ENCODE measurements around the gene ZDHHC14. TPM values are rescaled to one million over a fixed set of nuclear protein-coding genes. Genes with fewer than 3 reads are reported as not detected.

ZDHHC14 gene
- total RNA-seq, 1 experiment from 2014 or later, result 1.7 TPM

DNA sequence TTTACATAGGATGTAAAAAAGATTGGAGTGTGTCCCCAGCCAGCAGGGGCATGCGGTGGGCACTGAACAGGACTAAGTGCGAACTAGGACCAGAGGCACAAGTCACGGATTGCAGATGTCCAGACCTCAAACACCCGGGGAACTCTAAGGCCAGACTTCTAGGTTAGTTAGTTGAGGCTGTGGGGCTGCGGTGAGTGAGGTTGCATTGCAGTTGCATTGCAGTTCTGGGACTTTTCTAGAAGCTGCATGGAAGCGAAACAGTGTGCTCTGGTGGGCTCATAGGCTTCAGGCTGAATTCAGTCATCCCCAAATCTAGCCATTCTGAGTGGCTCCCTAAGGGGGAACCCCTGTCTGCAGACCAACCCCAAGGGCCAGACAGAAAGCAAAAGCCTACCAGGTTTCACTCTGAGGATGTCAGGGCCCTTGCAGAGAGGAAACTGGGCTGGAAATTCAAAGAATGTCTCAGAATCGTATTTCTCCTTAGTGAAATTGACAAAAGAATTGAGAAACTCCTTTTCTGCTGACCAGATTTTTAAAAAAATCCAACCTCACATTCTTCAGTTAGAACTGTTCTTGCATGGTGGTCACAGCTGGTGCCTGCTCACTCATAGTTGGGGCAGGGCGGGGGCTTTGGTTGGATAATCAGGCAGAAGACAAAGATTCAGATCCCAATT, 182.8 kb downstream of the ZDHHC14 start:
- H3K4me3 Mint-ChIP-seq, result no peak overlapping the region
- no peak overlapping the region for H4K91ac ChIP-seq (ENCODE audit: insufficient read length, low read depth, low read length)
- H3K79me1 ChIP-seq (ENCODE audit: insufficient read depth, low read depth, low read length, poor library complexity, severe bottlenecking), result no peaks in the 10 kb centered on the region
- no peak overlapping the region for H3K4ac ChIP-seq (ENCODE audit: low read depth, low read length)
- WGBS (ENCODE audit: extremely low coverage, insufficient read length, low lambda C conversion rate), result no CpG with 5 or more reads among the region's 8 CpGs
- H2AK5ac ChIP-seq (ENCODE audit: insufficient read length, low read length), result no peak overlapping the region
- no peak overlapping the region for H2BK20ac ChIP-seq (ENCODE audit: low read depth, low read length, poor library complexity, severe bottlenecking)
- no peak overlapping the region for H4K5ac ChIP-seq (ENCODE audit: insufficient read length, low read depth, low read length)
- no peak overlapping the region for H3K9ac ChIP-seq (ENCODE audit: extremely low read depth, insufficient read length, low read length)
- no peaks in the 10 kb centered on the region for H4K20me1 ChIP-seq (ENCODE audit: control insufficient read depth, insufficient read depth, insufficient read length)
- H3K9me3 ChIP-seq (ENCODE audit: control insufficient read depth, low read depth, low read length), result no peaks in the 10 kb centered on the region
- no peak overlapping the region for H2AFZ ChIP-seq (ENCODE audit: low read length)
- H4K8ac ChIP-seq (replicated peaks; ENCODE audit: insufficient read length, low read depth, low read length), result no peak overlapping the region
- H3K56ac ChIP-seq (ENCODE audit: insufficient read length, low read depth, low read length), result no peak overlapping the region
- peaks cover 3 to 5% of the 10 kb centered on the region in 2 experiments; a peak in 2 of 4 replicates for H3K4me1 Mint-ChIP-seq
- no peak overlapping the region for H3K23ac ChIP-seq (ENCODE audit: insufficient read length, low read depth, low read length)
- TF ChIP-seq, protein P1, sequence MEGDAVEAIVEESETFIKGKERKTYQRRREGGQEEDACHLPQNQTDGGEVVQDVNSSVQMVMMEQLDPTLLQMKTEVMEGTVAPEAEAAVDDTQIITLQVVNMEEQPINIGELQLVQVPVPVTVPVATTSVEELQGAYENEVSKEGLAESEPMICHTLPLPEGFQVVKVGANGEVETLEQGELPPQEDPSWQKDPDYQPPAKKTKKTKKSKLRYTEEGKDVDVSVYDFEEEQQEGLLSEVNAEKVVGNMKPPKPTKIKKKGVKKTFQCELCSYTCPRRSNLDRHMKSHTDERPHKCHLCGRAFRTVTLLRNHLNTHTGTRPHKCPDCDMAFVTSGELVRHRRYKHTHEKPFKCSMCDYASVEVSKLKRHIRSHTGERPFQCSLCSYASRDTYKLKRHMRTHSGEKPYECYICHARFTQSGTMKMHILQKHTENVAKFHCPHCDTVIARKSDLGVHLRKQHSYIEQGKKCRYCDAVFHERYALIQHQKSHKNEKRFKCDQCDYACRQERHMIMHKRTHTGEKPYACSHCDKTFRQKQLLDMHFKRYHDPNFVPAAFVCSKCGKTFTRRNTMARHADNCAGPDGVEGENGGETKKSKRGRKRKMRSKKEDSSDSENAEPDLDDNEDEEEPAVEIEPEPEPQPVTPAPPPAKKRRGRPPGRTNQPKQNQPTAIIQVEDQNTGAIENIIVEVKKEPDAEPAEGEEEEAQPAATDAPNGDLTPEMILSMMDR (conservative IDR thresholded peaks at IDR 0.05), result no peak
- no peaks in the 10 kb centered on the region for H3K27me3 Mint-ChIP-seq (ENCODE audit: low read depth)
- H2BK15ac ChIP-seq (ENCODE audit: low read depth, low read length), result no peak overlapping the region
- H3K79me2 ChIP-seq (ENCODE audit: insufficient read depth, low read length), result no peaks in the 10 kb centered on the region
- no peak overlapping the region for H2BK120ac ChIP-seq (ENCODE audit: low read depth, low read length, poor library complexity, severe bottlenecking)
- no peak overlapping the region; a peak in 1 of 7 replicates for H3K27ac Mint-ChIP-seq
- H3K14ac ChIP-seq (ENCODE audit: insufficient read depth, low read length), result no peak overlapping the region; the same call in 1 of the 2 replicates
- H2BK12ac ChIP-seq (ENCODE audit: insufficient read length, low read depth, low read length), result no peak overlapping the region
- no peaks in the 10 kb centered on the region for H3K23me2 ChIP-seq (ENCODE audit: insufficient read length, low read depth, low read length, poor library complexity, severe bottlenecking)
- H3T11ph ChIP-seq (ENCODE audit: low read length), result no peak overlapping the region
- no peak overlapping the region for H3K18ac ChIP-seq (ENCODE audit: insufficient read length, low read depth, low read length)
- H3K36me3 Mint-ChIP-seq (ENCODE audit: insufficient read depth in 1 of 3, low read depth in 3 of 3), result peaks cover 0 to 6% (median 3%) of the 10 kb centered on the region in 3 experiments; a peak in 3 of 7 replicates
- no peak for DNase-seq
- no peak overlapping the region for H2BK5ac ChIP-seq (ENCODE audit: insufficient read length, low read length)
- no peaks in the 10 kb centered on the region for H3K27me3 ChIP-seq (ENCODE audit: insufficient read depth, low read length)
- H3K27ac ChIP-seq (ENCODE audit: insufficient read length, low read depth, low read length), result no peak overlapping the region
- no peak overlapping the region for H3K4me2 ChIP-seq (ENCODE audit: insufficient read depth, insufficient read length, low read length)
- no peaks in the 10 kb centered on the region for H3K4me1 ChIP-seq (ENCODE audit: insufficient read depth, low read length)
- peaks cover 0 to under 1% of the 10 kb centered on the region in 2 experiments; a peak in 2 of 5 replicates for H3K9me3 Mint-ChIP-seq

Measured in H9 (cell line).